Measurements from ENCODE around the gene TCN1.
A peak's percentile ranks its signal among the peaks of the same experiment; 100 is the strongest.

DNA sequence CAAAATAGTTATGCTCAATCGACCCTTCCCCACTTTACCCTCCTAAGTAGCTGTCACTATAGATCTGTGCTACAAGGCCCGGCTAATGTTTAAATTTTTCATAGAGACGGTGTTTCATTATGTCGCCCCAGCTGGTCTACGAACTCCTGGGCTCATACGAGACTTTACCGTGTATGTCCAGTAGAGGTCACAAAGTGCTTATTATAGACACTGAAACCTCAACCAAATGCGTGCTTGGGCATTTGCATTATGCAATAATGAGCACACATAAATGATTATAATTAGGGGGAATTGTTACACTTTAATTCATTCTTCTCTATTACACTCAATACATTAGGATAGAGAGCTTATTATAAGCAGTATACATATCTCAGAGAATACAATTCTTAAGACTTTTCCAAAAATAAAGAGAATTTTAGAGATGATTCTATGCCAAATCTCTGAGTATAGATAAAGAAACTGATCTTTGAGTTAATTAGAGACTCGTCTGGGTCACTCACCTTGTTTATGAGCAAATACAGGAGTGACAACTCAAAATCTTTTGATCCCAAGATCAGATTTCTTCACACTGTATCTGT, 43.2 kb downstream of the TCN1 start:
- peak; percentile 65 for TF ChIP-seq CTCF (IDR thresholded peaks at IDR 0.05)
- TF ChIP-seq EZH2 (IDR thresholded peaks at IDR 0.05): no peak
- TF ChIP-seq EZH2phosphoT487 (IDR thresholded peaks at IDR 0.05): no peak
